T follicular helper cell (primary cell): ENCODE measurements around the gene IPPK.
A peak's percentile ranks its signal among the peaks of the same experiment; 100 is the strongest.

ENCODE experiments used
- DNase-seq: peaks from one replicate; pipeline ENCODE4 v3.0.0-alpha.2; 2020; ENCODE audit warnings: low read depth
- total RNA-seq, 2 experiments: gene quantifications; one replicate each; lab custom pipeline; 2026; lab: John Stamatoyannopoulos, UW

Gene IPPK, protein sequence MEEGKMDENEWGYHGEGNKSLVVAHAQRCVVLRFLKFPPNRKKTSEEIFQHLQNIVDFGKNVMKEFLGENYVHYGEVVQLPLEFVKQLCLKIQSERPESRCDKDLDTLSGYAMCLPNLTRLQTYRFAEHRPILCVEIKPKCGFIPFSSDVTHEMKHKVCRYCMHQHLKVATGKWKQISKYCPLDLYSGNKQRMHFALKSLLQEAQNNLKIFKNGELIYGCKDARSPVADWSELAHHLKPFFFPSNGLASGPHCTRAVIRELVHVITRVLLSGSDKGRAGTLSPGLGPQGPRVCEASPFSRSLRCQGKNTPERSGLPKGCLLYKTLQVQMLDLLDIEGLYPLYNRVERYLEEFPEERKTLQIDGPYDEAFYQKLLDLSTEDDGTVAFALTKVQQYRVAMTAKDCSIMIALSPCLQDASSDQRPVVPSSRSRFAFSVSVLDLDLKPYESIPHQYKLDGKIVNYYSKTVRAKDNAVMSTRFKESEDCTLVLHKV
- 21.4 to 32.0 reads per million in 2 experiments for total RNA-seq

DNA sequence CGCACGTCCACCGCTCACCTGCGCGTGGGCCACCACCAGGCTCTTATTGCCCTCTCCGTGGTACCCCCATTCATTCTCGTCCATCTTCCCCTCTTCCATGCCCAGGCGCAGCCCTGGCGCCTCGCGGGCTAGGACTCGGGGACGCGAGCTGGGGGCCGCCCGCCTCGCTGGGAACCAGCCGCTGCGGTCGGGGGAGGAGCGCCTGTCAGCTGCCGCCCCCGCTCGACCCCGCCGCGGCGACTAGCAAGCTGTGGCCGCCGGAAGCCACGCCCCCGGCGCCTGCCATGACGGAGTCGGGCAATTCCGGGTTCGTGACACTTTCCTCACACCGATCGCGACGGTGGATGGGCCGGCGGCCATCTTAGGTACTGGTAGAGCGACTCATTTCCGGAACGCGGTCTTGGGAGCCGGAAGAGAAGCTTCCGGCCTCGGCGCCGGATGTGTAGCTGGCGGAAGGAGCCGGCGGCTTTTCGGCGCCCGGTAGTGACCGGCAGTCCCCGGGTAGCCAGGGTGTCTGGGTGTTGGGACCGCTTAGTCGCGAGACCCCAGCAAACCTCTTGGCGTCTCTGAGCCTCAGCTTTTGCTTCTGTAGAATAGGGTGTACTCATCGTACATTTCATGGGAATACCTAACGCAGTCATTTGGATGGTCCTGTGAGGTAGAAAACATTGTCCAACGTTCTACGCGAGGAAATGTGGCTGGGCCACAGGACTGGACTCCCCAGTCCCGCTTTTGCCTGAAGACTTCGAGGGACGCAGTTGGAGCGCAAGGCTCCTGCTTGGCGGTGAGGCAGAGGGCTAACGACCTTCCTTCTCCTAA, at the start of gene IPPK:
IPPK (minus strand) TSS at position 242 of the 819 bp plus-strand sequence; CDS start at position 99, 143 bp downstream.
- DNase-seq, result peak; percentile 97

DNA sequence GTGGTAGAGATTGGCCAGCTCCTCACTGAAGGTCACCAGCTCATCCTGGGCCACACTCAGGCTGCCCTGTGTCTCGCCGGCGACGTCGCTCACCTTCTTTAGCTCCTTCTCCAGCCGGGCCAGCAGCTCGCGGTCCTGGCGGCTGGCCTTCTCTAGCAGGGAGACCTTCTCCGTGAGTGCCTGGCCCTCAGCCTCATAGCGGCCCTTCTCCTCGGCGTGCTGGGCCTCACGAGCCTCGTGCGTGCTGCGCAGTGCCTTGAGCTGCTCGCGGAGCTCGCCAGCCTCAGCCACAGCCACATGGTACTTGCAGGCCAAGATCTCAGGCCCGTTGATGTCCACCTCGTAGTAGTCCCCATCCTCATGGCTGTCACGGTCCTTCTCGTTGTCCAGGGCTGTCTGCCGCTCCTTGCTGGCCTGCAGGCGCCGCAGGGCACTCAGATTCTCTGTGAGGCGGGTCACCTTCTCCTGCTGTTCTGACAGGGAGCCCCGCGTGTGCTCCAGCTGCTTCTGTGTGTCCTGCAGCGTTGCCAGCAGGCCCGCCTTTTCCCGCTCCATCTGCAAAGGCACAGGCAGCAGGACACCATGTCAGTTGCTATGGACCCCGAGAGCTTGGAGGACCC, 49.2 kb upstream of the IPPK start:
- no peak for DNase-seq

DNA sequence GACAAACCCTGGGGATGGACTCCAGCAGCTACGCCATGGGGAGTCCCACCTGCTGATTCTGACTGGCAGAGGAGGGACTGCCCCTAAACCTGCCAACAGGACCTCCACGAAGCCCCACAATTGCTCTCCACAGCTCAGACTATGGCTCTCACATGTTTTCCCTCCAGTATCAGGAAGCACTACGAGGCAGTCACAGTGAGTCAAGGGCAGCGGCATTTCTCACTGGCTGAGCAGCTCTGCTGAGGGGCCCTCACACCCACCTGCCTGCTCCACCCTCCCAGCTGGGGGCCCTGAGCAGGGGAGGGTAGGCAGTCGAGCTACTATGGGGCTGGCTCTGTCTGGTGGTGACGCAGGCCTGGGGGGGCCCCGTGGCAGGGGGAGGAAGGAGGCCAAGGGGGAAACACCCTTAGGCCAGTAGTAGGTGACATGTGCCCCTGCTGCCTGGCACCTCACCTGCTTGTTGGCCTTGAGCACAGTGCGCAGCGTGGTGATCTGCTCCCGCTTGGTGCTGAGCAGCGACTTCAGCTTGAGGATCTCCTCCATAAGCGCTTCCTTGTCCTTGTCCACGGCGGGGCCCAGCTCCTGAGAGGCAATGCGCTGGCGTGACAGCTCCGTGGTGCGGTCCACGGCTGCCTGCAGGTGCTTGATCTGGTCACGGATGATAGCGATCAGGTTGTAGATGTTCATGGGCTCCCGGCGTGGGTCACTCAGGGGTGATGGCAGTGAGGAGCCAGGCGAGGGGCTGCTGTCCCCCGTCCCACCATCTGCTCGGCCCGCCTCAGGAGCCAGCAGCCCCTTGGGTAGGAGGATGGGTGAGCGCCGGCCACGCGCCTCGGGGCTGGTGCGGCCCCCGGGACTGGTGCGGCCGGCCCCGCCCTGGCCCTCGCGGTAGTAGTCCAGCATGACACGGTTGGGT, 48.4 kb upstream of the IPPK start:
- no peak for DNase-seq

DNA sequence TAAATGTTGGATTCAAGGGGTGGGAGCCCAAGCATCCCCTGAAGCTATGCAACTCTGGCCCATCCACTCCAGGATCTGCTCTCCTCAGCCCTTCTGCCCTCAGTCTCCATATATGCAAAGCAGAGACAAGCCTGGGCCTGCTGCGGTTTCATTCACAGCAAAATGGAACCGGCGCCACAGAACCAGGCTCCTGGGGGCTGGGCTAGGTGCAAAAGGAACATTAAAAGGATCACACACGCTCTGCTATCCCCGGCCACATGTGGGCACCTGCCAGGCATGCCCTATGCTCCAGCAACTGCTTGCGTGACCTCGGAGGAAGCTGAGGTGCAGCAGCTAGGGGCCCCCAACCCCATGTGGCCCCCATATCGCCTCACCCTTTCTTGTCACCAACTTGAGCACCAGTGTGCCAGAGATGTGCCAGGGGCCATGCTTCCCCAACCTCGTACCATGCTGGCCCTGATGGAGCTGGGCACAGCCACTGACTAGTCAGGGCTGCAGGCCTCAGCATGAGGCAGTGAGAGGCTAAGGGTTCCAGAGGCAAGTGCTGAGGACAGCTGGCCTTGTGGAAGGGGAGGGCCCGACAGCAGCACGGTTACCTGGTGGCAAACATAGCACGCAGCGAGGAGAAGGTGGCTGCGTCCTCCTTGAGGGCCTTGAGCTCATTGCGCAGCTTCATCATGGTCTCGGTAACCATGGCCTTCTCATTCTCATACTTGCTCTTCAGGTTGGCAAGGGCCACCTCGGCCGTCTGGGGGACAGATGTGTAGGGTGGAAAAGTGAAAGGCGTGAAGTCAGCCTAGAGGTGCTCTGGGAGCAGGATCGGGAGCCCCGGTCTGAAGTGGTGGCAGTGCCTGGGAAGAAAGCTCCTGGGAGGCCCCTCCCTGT, 47.5 kb upstream of the IPPK start:
- DNase-seq, result no peak

DNA sequence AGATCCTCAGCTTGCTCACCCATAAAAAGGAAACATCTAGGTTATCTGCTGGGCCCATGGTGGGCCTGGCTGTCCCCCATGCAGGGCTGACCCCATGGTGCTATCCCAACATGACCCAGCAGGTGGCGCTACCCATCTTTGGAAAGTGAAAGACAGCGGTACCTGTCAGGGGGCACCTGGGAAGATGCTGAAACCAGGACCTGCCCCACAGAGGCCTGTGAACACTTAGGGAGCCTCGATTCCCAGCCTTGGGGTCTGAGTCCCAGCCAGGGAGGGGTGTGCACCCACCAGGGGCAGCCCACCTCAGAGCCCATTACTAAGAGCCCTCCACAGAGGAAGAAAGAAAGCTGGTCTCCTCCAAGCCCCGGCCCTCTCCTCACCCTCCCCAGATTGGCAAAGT, 46.6 kb upstream of the IPPK start:
- peak; percentile 73 for DNase-seq

DNA sequence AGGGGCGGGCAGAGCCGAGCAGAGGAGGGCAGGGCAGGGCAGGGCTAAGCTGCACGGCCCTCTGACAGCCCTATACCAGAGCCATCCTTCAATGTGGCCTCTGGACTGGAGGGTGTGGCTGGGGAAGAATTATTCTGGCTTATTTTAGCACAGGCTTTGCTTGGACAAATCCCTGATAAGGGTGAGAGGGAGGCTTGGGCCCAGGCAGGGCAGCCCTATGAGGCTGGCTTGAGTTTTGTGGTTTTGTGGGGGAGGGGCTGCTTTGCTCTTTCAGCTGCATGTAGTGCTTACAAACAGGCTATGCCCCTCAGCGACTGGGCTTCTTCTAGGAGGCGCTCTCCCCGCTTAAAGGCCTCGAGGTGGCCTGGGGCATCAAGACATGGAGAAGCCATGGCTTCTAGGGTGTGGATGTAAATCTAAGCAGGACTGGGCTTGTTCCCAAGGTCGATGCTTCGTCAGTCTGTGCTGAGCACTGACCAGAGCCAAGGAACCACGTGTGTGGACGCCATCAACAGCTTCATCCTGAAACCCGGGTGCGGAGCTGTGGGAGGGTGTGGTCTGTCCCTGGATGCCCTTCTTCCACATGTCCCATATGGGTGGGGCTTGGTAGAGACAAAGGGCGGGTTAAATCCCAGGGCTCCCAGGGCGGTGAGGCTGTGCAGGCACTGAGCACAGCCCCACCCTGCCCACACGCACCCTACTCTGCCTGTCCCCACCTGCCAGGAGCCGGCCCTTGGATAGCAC, 45.7 kb upstream of the IPPK start:
- DNase-seq, result no peak

DNA sequence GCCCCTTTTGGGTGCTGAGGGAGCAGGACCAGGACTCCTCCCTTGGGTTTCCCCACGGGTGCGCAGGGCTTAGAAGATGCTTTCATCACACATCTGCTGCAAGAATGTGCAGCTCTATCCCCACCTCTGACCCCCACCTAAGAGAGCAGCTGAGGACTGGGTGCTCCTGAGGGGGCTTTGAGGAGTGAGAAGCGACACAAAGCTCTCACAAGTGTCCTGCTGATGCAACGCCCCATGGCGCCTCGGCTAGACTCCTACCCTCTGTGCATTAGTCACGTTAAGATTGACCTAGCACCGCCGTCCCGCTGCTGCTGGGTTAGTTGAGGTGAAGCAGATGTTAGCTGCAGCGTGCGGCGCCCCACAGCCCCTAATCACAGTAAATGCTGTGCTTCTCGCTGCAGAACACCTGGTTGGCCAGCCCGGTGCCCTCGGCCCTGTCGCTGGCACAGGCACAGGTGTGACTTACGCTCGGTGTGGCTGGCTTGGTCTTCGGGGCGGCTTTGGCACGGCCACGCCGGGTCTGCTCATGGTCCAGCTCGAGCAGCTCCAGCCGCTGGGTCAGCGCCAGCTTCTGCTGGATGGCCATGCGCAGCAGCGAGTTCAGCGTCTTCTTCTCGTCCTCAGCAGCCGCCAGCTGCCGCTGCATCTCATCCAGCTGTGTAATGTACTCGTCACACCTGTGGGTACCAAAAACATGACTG, 45.0 kb upstream of the IPPK start:
- no peak for DNase-seq

DNA sequence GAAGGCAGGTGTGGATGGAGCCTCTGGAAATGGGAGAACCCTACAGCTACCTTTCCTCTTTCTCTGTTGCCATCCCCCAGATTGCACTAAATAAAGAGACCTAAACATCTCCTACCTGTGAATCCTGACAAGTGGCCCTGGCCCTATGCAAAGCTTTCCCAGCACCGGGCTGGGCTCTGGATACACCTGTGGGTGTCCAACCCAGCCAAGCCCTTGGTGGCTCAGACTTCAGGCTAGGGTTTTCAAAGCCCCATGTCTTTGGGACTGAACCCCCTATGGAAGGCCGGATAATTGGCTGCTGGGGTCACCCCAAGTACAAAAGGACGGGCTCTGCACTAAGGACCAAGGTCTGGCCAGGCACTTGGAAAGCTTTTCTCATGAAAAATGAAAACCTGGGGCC, 44.1 kb upstream of the IPPK start:
- DNase-seq, result no peak

DNA sequence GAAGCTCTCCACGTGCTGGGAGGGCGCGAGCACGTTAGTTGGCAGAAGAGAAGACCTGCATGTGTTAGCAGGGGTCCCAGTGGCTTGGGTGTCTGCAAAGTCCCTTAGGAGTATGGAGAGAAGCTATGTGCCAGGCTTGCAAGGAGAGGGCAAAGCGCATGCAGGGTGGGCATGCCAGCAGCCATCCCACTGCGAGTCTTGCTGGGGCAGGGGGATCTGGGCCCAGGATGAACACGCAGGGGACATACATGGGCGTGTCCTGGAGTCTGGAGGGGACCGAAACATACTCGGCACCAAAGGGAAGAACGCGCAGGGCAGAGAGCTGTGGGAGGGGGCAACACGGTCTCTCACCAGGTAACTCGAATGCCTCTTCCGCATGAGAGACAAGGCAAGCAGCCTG, 43.6 kb upstream of the IPPK start:
- DNase-seq, result no peak

DNA sequence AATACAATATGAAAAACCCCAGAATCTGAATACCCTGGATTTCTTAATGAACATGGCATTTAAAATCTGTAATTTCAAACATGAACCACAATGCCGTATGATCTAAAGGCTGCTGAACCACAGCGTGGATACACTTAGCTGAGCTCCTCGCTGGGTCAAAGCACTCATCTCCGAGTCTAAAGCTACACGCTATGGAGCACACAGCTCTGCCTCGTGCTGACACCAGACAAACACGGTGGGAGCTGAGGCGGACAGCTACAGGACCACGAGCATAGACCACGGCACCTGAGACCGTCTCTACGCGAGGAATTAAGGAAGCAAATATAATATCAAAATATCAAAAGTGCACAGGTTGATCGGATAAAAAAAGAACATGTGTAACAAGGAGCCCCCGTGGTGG, 42.8 kb upstream of the IPPK start:
- DNase-seq, result no peak

DNA sequence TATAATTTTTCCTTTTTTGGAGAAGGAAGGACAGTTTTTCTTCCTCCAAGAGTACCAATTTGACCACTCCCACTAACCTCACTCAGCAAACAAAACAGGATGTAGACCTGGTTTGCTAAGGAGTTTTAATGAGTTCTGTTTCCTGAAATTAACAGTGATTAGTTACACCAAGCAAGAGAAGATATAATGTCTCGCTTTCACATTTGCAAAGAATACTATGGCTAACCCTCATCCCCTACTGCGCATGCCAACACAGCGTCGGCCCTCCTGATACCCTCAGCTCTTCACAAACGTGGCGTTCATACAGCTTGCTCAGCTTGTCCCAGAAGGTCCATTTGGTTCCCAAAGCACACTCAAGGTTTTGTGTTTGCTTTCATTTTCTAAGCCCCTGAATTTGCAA, 41.9 kb upstream of the IPPK start:
- no peak for DNase-seq

DNA sequence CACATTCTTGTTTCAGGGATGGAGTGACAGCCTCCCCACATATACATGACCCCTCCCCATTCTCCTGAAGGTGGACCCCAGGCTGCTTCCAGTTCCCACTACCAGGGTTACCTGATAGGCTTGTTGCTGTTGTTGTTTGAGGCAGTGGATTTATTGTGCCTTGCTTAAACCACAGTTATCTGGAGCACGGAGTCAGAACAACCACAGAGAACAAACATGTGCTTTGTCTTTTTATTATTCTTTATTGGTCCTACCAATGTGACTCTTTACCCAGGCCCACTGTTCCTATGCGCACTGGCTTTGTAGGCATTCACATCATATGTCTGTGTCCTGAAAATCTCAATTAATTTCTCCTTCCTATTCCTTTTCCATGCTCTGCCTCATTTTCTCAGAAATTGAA, 41.2 kb upstream of the IPPK start:
- DNase-seq, result no peak

DNA sequence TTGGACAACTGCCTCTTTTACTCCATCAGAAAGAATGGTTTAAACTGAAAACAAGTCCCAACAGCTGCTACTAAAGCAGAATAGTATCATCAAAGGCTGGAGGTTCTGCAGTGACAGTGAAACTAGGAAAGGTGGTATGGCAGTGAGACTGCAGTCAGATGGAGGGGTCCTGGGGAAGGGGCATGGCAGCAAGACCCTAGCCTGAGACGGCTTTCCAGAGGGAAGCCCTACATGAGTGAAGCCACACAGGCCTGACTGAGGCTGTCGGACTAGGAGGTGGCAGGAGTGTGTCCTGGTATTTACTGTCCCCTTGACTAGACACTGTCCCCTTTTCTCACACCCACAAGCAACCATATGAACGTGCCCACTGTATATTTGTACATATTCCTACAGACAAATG, 40.4 kb upstream of the IPPK start:
- no peak for DNase-seq

DNA sequence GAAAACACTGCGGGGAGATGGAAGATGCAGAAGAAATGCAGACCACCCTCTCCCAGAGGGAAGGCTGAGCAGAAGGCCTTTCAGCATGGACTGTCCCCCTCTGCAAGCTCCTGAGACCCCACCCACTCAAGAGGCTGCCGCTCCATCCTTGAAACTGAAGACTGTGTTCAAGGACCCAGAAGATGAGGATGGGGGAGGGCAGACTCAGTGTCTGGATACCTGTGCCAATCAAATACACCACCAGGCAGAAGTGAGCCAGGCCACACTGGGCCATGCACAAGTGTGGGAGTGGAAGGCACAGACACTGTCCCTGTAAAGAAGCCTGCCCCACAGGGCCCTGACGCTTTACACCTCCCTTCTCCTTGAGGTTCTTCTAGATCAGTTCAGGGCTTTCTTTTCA, 40.0 kb upstream of the IPPK start:
- DNase-seq, result no peak

DNA sequence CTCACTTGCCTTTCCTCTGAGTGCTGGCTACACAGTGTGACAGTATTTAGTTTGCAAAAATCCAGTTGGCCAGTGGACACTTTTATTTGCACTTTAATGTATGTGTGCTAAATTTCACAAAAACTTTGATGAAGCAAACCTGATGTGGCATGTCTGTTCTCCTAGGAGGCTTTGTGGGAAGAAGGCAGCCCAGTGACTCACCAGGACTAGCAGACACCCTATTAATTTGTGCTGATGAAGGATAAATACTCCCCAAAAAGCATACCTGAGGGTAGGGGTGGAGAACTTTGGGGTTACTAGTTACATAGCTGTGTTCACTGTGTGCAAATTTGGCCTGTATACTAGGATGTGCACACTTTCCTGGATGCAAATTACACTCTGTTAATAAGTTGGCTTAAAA, 39.3 kb upstream of the IPPK start:
- no peak for DNase-seq

DNA sequence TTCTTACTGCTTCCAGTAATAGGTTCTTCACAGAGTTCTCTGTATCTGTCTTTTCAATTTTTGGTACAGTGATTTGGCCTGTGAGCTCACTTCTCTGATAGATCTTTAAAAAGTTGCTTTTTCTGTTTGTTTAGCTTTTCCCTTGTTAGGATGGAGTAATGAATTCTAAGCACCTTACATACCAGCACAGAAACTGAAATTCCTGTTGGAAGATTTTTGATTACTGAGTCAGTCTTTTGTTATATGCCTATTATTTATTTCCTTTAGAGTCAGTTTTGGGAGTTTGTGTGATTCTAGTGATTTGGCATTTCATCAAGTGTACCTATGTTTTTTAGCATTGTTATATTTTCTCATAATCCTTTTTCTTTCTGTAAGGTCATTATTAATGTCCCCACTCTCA, 37.6 kb upstream of the IPPK start:
- no peak for DNase-seq

DNA sequence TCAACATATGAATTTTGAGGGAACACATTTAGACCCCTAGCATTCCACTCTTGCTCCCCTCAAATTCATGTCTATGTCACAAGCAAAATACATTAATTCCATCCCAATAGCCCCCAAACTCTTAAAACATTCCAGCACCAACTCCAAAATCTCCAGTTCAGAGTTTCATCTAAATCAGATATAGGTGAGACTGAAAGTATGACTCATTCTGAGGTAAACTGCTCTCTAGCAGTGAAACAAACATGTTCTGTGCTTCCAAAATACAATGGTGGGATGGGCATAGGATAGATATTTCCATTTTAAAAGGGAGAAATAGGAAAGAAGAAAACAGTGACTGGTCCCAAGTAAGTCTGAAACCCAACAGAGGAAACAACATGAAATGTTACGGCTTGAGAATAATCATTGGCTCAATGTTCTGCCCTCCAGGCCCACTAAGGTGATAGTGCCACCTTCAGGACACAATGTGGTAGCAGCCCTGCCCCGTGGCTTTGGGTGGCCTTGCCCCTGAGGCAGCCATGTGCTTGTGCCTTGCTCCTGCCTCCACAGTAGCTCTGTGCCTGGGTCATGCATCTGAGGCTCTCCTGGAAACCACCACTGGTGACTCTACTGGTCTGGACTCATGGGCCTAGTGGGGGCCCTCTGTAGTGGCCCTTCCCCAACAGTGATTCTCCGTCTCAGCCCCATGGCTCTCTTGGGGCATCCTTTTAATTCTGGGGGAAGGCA, 36.4 kb upstream of the IPPK start:
- DNase-seq, result no peak

DNA sequence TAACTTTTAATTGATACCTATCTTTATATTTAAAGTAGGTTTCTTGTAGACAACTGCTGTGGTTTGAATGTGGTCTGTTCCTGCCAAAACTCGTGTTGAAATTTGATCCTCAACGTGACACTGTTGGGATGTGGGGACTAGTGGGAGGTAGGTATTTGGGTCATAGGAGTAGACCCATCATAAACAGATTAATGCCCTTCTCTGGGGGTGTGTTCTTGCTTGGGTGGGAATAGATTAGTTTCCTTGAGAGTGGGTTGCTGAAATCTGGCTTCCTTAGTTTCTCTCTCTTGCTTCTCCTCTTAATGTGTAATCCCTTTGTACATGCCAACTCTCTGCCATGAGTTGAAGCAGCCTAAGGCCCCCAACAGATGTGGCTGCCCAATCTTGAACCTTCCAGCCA, 34.6 kb upstream of the IPPK start:
- no peak for DNase-seq
